Lower lobe of right lung (tissue), 2 donors: Measurements from ENCODE around the gene HOXD8. TPM values are rescaled to one million over a fixed set of nuclear protein-coding genes. Genes with fewer than 3 reads are reported as not detected.

Experiments used
- ATAC-seq, 2 donors: fragments of 200-7000 bp; cut with Tn5 transposase; one replicate each; pipeline ENCODE4 v1.9.1; 2020 to 2022; ENCODE audit warnings: mild to moderate bottlenecking in 2 of 2, moderate library complexity in 2 of 2
- DNase-seq: peaks from one replicate; pipeline ENCODE4 v3.0.0-alpha.2; 2020
- H3K27ac ChIP-seq: fragments of 200-600 bp; one replicate; pipeline ENCODE4 v1.8.0; 2022
- H3K27me3 ChIP-seq: fragments of 200-600 bp; one replicate; pipeline ENCODE4 v1.8.0; 2022; ENCODE audit warnings: low read depth
- H3K36me3 ChIP-seq: fragments of 200-600 bp; one replicate; pipeline ENCODE4 v1.8.0; 2022; ENCODE audit warnings: mild to moderate bottlenecking
- H3K4me1 ChIP-seq: fragments of 200-600 bp; one replicate; pipeline ENCODE4 v1.8.0; 2022
- H3K4me3 ChIP-seq: fragments of 200-600 bp; one replicate; pipeline ENCODE4 v1.8.0; 2022; ENCODE audit warnings: mild to moderate bottlenecking
- H3K9me3 ChIP-seq: fragments of 200-600 bp; one replicate; pipeline ENCODE4 v1.8.0; 2022
- intact Hi-C: fragments of 100-400 bp; cut with DNase I; formaldehyde crosslinking; loops from one replicate; pipeline ENCODE4 v1.11.0; 2022
- total RNA-seq: library from RNA; stranded (reverse); fragmentation: NEBNext Ultra II Directional; extraction: Animal tissue kit (Norgen Biotek cat#: 25700); gene quantifications from one replicate; pipeline ENCODE4 v1.2.1, GENCODE V29; 2021
- TF ChIP-seq, protein P1 (sequence below): fragments of 200-600 bp; IDR thresholded peaks from one replicate; pipeline ENCODE4 v1.8.0; 2022; ENCODE audit warnings: antibody characterized with exemption, mild to moderate bottlenecking
- donor health status: DM: no; HTN: yes; CAD: no; lungs with severe emphysema.

Gene HOXD8
- total RNA-seq, 1 donor from 2014 or later, result 2.3 TPM

DNA sequence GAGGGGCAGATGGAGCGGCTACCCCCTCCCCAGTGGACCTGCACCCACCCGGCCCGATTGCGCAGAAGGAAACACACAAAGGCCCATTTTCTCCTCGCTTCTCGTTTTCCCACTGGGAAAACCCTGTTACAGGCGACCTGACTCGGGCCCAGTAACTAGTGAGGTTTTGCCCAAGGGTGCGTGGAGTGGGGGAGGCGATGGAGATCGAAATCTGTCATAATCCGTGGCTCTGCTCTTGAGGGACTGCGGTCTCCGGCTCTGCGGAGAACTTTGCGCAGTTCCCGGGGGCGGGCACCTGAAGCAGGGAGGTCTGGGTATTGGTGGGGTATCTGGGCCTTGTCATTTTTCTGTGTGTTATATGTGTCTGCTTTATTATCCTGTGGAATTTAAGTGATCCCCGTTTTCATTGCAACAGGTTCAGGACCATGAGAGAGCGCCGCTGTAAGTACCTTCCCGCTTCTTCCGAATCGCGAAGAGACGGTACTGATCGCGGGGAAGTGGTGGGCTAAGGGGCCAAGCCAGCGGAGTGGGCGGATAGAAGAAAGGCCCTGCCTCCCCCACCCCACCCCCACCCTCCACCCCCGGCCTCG, 17.8 kb downstream of the HOXD8 start:
- peaks cover 99% of the 10 kb centered on the region for H3K27me3 ChIP-seq
- no peak overlapping the region for H3K27ac ChIP-seq
- H3K4me3 ChIP-seq, result no peak overlapping the region
- DNase-seq, result no peak
- intact Hi-C loops, result loop anchor here (10.0 kb wide), 1 partner anchor 307 kb away; no protein-coding TSS in a partner anchor
- TF ChIP-seq, protein P1, sequence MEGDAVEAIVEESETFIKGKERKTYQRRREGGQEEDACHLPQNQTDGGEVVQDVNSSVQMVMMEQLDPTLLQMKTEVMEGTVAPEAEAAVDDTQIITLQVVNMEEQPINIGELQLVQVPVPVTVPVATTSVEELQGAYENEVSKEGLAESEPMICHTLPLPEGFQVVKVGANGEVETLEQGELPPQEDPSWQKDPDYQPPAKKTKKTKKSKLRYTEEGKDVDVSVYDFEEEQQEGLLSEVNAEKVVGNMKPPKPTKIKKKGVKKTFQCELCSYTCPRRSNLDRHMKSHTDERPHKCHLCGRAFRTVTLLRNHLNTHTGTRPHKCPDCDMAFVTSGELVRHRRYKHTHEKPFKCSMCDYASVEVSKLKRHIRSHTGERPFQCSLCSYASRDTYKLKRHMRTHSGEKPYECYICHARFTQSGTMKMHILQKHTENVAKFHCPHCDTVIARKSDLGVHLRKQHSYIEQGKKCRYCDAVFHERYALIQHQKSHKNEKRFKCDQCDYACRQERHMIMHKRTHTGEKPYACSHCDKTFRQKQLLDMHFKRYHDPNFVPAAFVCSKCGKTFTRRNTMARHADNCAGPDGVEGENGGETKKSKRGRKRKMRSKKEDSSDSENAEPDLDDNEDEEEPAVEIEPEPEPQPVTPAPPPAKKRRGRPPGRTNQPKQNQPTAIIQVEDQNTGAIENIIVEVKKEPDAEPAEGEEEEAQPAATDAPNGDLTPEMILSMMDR, result no peak
- H3K36me3 ChIP-seq, result no peaks in the 10 kb centered on the region
- H3K9me3 ChIP-seq, result no peaks in the 10 kb centered on the region
- ATAC-seq, result no peak
- peaks cover 6% of the 10 kb centered on the region for H3K4me1 ChIP-seq

DNA sequence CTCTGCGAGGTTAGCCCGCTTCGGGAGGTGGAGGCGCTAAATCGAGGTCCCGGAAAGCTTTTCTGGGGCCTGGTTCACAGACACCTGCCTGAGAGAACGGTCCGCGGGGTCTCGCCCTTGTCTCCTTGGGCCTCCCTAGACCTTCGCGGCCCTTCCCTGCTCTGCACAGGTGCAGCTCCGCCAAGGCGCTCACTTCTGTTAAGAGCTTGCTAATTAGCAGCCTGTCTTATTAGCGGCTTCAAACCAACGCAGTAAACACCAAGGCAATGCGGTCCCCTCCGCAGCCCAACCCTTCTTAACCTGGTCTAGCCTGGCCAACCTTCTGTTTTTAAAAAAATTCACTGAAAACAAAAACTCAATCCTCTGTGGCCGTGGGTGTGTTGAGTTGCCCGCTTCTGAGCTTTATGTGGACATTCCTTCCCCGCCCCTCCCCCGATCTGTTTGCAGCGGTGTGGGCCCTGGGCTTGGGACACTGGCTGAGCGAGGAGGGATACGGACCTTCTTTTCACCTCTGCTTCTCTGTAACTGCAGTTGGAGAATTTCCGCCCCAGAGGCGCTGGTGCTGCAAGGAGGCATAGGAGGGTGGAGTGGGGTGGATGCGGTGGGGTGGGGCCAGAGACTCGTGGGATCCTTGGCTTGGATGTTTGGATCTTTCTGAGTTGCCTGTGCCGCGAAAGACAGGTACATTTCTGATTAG, 18.4 kb downstream of the HOXD8 start:
- intact Hi-C loops, result loop anchor here (10.0 kb wide), 1 partner anchor 307 kb away; no protein-coding TSS in a partner anchor
- TF ChIP-seq, protein P1, result no peak
- ATAC-seq, result no peak
- H3K27ac ChIP-seq, result no peak overlapping the region
- peaks cover 10% of the 10 kb centered on the region for H3K4me1 ChIP-seq
- peaks cover 99% of the 10 kb centered on the region for H3K27me3 ChIP-seq
- no peak for DNase-seq
- no peaks in the 10 kb centered on the region for H3K36me3 ChIP-seq
- no peaks in the 10 kb centered on the region for H3K9me3 ChIP-seq
- no peak overlapping the region for H3K4me3 ChIP-seq

DNA sequence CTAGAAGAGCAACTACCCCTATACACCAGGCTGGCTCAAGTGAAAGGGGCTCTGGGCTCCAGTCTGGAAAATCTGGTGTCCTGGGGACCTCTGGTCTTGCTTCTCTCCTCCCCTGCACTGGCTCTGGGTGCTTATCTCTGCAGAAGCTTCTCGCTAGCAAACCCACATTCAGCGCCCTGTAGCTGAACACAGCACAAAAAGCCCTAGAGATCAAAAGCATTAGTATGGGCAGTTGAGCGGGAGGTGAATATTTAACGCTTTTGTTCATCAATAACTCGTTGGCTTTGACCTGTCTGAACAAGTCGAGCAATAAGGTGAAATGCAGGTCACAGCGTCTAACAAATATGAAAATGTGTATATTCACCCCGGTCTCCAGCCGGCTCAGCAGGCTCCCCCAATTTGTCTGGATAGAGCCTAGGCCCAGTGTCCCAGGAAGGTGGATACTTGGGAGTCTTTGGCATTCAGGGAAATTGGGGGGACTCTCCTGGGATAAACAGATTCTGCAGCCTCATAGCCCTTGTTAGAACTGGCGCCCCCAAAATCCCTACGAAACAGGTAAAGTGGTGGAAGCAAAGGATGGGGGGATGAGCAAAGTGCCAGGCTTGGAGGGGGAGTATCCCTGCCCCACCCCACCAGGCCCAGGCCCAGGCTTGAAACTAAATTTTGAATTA, 19.4 kb downstream of the HOXD8 start:
- Histone ChIP-seq H3K27ac (no peak overlapping the region), H3K4me3 (no peak overlapping the region), H3K36me3 (no peaks in the 10 kb centered on the region), H3K27me3 (peaks cover 99% of the 10 kb centered on the region), H3K4me1 (peaks cover 10% of the 10 kb centered on the region), H3K9me3 (no peaks in the 10 kb centered on the region)
- intact Hi-C loops, result loop anchor here (10.0 kb wide), 1 partner anchor 306 kb away; no protein-coding TSS in a partner anchor
- DNase-seq, result no peak
- TF ChIP-seq, protein P1, result no peak
- ATAC-seq, result no peak

DNA sequence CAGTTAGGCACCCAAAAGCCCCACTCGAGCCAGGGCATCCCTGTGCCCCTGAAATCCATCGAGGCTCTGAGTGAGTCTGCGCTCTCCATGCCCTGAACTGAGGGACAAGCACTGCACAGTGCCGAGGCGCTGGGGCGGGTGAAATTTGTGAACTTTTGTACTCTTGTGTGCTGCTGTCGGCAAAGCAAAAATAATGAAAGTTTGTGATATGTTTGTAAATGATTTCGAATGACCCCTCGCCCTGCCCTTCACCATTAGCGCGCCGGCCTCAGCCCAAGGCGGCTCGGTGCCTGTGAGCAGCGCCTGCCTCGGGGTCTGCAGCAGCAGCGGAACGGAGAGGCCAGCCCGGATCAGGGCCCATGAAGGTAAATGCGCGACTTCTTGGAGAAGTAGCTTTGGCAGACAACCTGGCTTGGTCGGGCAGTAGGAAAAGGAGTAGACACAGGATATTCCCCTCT, 20.0 kb downstream of the HOXD8 start:
- Histone ChIP-seq H3K4me1 (peaks cover 10% of the 10 kb centered on the region), H3K36me3 (no peaks in the 10 kb centered on the region), H3K9me3 (no peaks in the 10 kb centered on the region), H3K4me3 (no peak overlapping the region), H3K27ac (no peak overlapping the region), H3K27me3 (peaks cover 99% of the 10 kb centered on the region)
- intact Hi-C loops, result loop anchor here (10.0 kb wide), 1 partner anchor 305 kb away; no protein-coding TSS in a partner anchor
- DNase-seq (no peak), ATAC-seq (no peak)
- TF ChIP-seq, protein P1, result no peak

DNA sequence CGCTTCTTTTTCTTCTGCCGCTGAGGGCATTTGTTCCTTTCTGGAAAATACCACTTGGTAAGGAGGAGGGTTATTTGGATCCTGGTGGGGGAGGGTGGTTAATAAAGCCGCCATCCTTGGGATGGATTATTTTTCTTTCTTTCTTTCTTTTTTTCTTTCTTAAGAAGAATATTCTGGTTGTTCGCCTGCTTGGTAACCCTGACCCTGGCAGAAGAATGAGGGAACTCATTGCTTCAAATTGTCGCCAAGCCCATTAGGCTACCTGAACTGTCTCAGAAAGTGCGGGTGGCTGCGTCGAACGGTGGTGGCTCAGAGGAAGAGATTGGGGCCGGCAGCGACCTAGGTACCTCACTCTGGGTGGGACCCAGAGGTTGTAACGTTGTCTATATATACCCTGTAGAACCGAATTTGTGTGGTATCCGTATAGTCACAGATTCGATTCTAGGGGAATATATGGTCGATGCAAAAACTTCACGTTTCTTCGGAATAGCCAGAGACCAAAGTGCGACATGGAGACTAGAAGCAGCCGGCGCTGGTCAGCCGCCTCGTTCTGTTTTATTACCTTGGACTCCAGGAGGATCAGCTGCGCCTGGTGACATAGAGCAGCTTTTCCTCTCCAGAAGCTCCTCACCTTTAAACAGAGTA, 20.6 kb downstream of the HOXD8 start:
- ATAC-seq (no peak), DNase-seq (no peak)
- Histone ChIP-seq H3K36me3 (no peaks in the 10 kb centered on the region), H3K4me3 (no peak overlapping the region), H3K9me3 (no peaks in the 10 kb centered on the region), H3K4me1 (peaks cover 10% of the 10 kb centered on the region), H3K27me3 (peaks cover 99% of the 10 kb centered on the region), H3K27ac (no peak overlapping the region)
- TF ChIP-seq, protein P1, result no peak
- intact Hi-C loops, result loop anchor here (10.0 kb wide), 1 partner anchor 305 kb away; no protein-coding TSS in a partner anchor
